ENCODE measurements around the gene CA12. TPM values are rescaled to one million over a fixed set of nuclear protein-coding genes. Genes with fewer than 3 reads are reported as not detected.

The CA12 gene
- total RNA-seq, 2 experiments from 2014 or later = not detected

- Histone ChIP-seq H3K27me3 (ENCODE audit: control insufficient read depth in 1 of 2, insufficient read depth in 2 of 2, low read length in 2 of 2) (no peaks in the 10 kb centered on the region), H3K36me3 (ENCODE audit: insufficient read depth, low read length) (no peaks in the 10 kb centered on the region), H3K9me3 (ENCODE audit: control insufficient read depth in 1 of 2, insufficient read depth in 1 of 2, low read length in 2 of 2) (no peaks in the 10 kb centered on the region), H3K27ac (ENCODE audit: low read depth in 1 of 2, low read length in 2 of 2) (no peak overlapping the region), H3K4me1 (ENCODE audit: insufficient read depth, low read length) (no peaks in the 10 kb centered on the region), H3K4me3 (ENCODE audit: low read length) (no peak overlapping the region)
- ATAC-seq (ENCODE audit: poor library complexity) = no peak
- Mint-ChIP-seq H3K27ac (no peak overlapping the region), H3K27me3 (no peaks in the 10 kb centered on the region), H3K4me1 (ENCODE audit: low read depth) (no peaks in the 10 kb centered on the region), H3K36me3 (ENCODE audit: low read depth) (no peaks in the 10 kb centered on the region), H3K9me3 (peaks cover 2% of the 10 kb centered on the region), H3K4me3 (no peak overlapping the region)
- ChIA-PET CTCF (no interaction called here), POLR2A (no interaction called here)
- TF ChIP-seq CTCF (IDR thresholded peaks at IDR 0.05) = no peak
- DNase-seq = no peak
- intact Hi-C loops (cut with DNase I, micrococcal nuclease) = no loop called here
Measured at GRCh38 chr15:63425426-63425985, 43.9 kb upstream of the CA12 start.

- no peaks in the 10 kb centered on the region for H3K4me1 ChIP-seq (ENCODE audit: insufficient read depth, low read length)
- H3K9me3 ChIP-seq (ENCODE audit: control insufficient read depth in 1 of 2, insufficient read depth in 1 of 2, low read length in 2 of 2) = no peaks in the 10 kb centered on the region
- Mint-ChIP-seq H3K27me3 (no peaks in the 10 kb centered on the region), H3K4me3 (no peak overlapping the region), H3K9me3 (peaks cover 2% of the 10 kb centered on the region), H3K4me1 (ENCODE audit: low read depth) (no peaks in the 10 kb centered on the region), H3K36me3 (ENCODE audit: low read depth) (no peaks in the 10 kb centered on the region), H3K27ac (no peak overlapping the region)
- H3K27me3 ChIP-seq (ENCODE audit: control insufficient read depth in 1 of 2, insufficient read depth in 2 of 2, low read length in 2 of 2) = no peaks in the 10 kb centered on the region
- ChIA-PET CTCF (interaction anchor here (1.2 to 1.6 kb wide), 2 partner anchors 9 kb away, joined by 3 read pairs; no protein-coding TSS in a partner anchor), POLR2A (interaction anchor here (0.6 kb wide), 1 partner anchor 75 kb away, joined by 3 read pairs; no protein-coding TSS in a partner anchor)
- H3K36me3 ChIP-seq (ENCODE audit: insufficient read depth, low read length) = no peaks in the 10 kb centered on the region
- no peak for TF ChIP-seq CTCF (IDR thresholded peaks at IDR 0.05)
- DNase-seq (no peak), ATAC-seq (ENCODE audit: poor library complexity) (no peak)
- H3K27ac ChIP-seq (ENCODE audit: low read depth in 1 of 2, low read length in 2 of 2) = no peak overlapping the region
- intact Hi-C loops (cut with DNase I, micrococcal nuclease) = no loop called here
- no peak overlapping the region for H3K4me3 ChIP-seq (ENCODE audit: low read length)
Measured at GRCh38 chr15:63422891-63423590, 41.4 kb upstream of the CA12 start.

GRCh38 chr15:63421433-63421832 lies 39.8 kb upstream of the CA12 start:
- DNase-seq (no peak), ATAC-seq (ENCODE audit: poor library complexity) (no peak)
- Histone ChIP-seq H3K27ac (ENCODE audit: low read depth in 1 of 2, low read length in 2 of 2) (no peak overlapping the region), H3K4me1 (ENCODE audit: insufficient read depth, low read length) (no peaks in the 10 kb centered on the region), H3K36me3 (ENCODE audit: insufficient read depth, low read length) (no peaks in the 10 kb centered on the region), H3K9me3 (ENCODE audit: control insufficient read depth in 1 of 2, insufficient read depth in 1 of 2, low read length in 2 of 2) (peaks cover 0 to 3% of the 10 kb centered on the region in 2 experiments), H3K4me3 (ENCODE audit: low read length) (no peak overlapping the region), H3K27me3 (ENCODE audit: control insufficient read depth in 1 of 2, insufficient read depth in 2 of 2, low read length in 2 of 2) (no peaks in the 10 kb centered on the region)
- Mint-ChIP-seq H3K4me1 (ENCODE audit: low read depth) (no peaks in the 10 kb centered on the region), H3K9me3 (no peaks in the 10 kb centered on the region), H3K36me3 (ENCODE audit: low read depth) (no peaks in the 10 kb centered on the region), H3K27ac (no peak overlapping the region), H3K27me3 (no peaks in the 10 kb centered on the region), H3K4me3 (no peak overlapping the region)
- POLR2A ChIA-PET = no interaction called here
- intact Hi-C loops (cut with DNase I, micrococcal nuclease) = no loop called here
- CTCF ChIA-PET = no interaction called here
- TF ChIP-seq CTCF (IDR thresholded peaks at IDR 0.05) = no peak
